K562 (cell line): ENCODE measurements around the gene ZNF296. TPM values are rescaled to one million over a fixed set of nuclear protein-coding genes. Genes with fewer than 3 reads are reported as not detected.

Experiments used
- ASH1L ChIP-seq: fragments of 450-650 bp; IDR thresholded peaks from 2 replicates; pipeline ENCODE4 v1.6.1; 2018; ENCODE audit warnings: borderline replicate concordance, mild to moderate bottlenecking, low read depth; ENCODE audit not compliant: partially characterized antibody
- ATF1 ChIP-seq, 2 experiments: fragments of 450-650 bp in 1 of 2; IDR thresholded peaks; 2 replicates each; pipeline ENCODE4 v1.6.1; 2016; ENCODE audit warnings: missing compliant biosample characterization in 1 of 2, missing genetic modification characterization in 1 of 2
- CBX8 ChIP-seq: fragments of 200-600 bp; sonication (generic); IDR thresholded peaks from 2 replicates; pipeline ENCODE4 v1.6.1; 2012; ENCODE audit warnings: borderline replicate concordance, mixed run types, low read depth, mild to moderate bottlenecking, moderate library complexity, mixed read lengths, low read length, control low read depth, inconsistent platforms; ENCODE audit not compliant: poor library complexity, severe bottlenecking; ENCODE audit errors: extremely low read depth
- DPF2 ChIP-seq: fragments of 450-650 bp; IDR thresholded peaks from 2 replicates; pipeline ENCODE4 v1.6.1; 2016
- EWSR1 ChIP-seq: fragments of 450-650 bp; IDR thresholded peaks from 2 replicates; pipeline ENCODE4 v1.6.1; 2018; ENCODE audit warnings: borderline replicate concordance, mild to moderate bottlenecking, low read depth, moderate library complexity; ENCODE audit not compliant: partially characterized antibody
- GATA2 ChIP-seq: sonication (generic); formaldehyde crosslinking; IDR thresholded peaks from 2 replicates; pipeline ENCODE4 v1.4.0; 2020; ENCODE audit warnings: mild to moderate bottlenecking, missing genetic modification reagents
- L3MBTL2 ChIP-seq: fragments of 450-650 bp; IDR thresholded peaks from 2 replicates; pipeline ENCODE4 v1.6.1; 2016; ENCODE audit warnings: mild to moderate bottlenecking, moderate library complexity
- MEF2A ChIP-seq: IDR thresholded peaks from 2 replicates; pipeline ENCODE4 v1.6.1; 2011; ENCODE audit warnings: low read depth, mild to moderate bottlenecking, low read length, moderate library complexity; ENCODE audit not compliant: control insufficient read depth
- NFIX ChIP-seq: fragments of 250-450 bp; sonication (Bioruptor Pico); IDR thresholded peaks from 2 replicates; pipeline ENCODE4 v1.4.0; 2020; ENCODE audit warnings: low read depth, mild to moderate bottlenecking, moderate library complexity
- SMARCB1 ChIP-seq: IDR thresholded peaks from 2 replicates; pipeline ENCODE4 v1.6.1; 2011; ENCODE audit warnings: improper control_type of control experiment, low read depth; ENCODE audit not compliant: insufficient read length
- SREBF2 ChIP-seq: sonication (generic); formaldehyde crosslinking; IDR thresholded peaks from 2 replicates; pipeline ENCODE4 v1.4.0; 2020; ENCODE audit warnings: mild to moderate bottlenecking, missing genetic modification reagents
- ZBTB17 ChIP-seq: fragments of 450-650 bp; formaldehyde crosslinking; IDR thresholded peaks from 2 replicates; pipeline ENCODE4 v1.4.0; 2020; ENCODE audit warnings: mild to moderate bottlenecking
- ZFP36 ChIP-seq: fragments of 150-350 bp; IDR thresholded peaks from 2 replicates; pipeline ENCODE4 v1.6.1; 2018; ENCODE audit warnings: low read length, low read depth; ENCODE audit not compliant: partially characterized antibody
- ZNF165 ChIP-seq: fragments of 250-450 bp; sonication (Bioruptor Pico); IDR thresholded peaks from 2 replicates; pipeline ENCODE4 v1.4.0; 2020; ENCODE audit warnings: borderline replicate concordance
- polyA plus RNA-seq, 8 experiments: library from polyadenylated mRNA; depleted of rRNA in 4 of 8; stranded (reverse) in 5 of 8; unstranded in 3 of 8; fragments of >200 nt; fragmentation: Nextera tagmentation in 2 of 8; fragmentation: Illumina TruSeq in 1 of 8; extraction: Ambion mirVana in 2 of 8; extraction: Trizol in 1 of 8; gene quantifications; 2 replicates each; pipeline versions ENCODE4 v1.2.1 to v1.2.3, GENCODE V29; 2011 to 2014; ENCODE audit warnings: inconsistent platforms in 1 of 8, missing spikeins in 1 of 8
- total RNA-seq, 7 experiments: library from RNA; depleted of rRNA in 6 of 7; stranded (reverse); fragments of >200 nt in 6 of 7; fragmentation: Illumina TruSeq in 2 of 7; extraction: Trizol in 2 of 7; gene quantifications; 2 replicates each; pipeline versions ENCODE4 v1.2.1 to v1.2.3, GENCODE V29; 2011 to 2021; ENCODE audit warnings: low replicate concordance in 1 of 7
- TF ChIP-seq, protein P1 (sequence below): fragments of 450-650 bp; conservative IDR thresholded peaks from 2 replicates; pipeline ENCODE4 v1.6.1; 2016; ENCODE audit warnings: missing genetic modification characterization, low read depth, mild to moderate bottlenecking, missing compliant biosample characterization, moderate library complexity
- TF ChIP-seq, protein P2 (sequence below): fragments of 250-450 bp; sonication (Bioruptor Pico); IDR thresholded peaks from 2 replicates; pipeline ENCODE4 v1.5.0; 2021; ENCODE audit warnings: mild to moderate bottlenecking, borderline replicate concordance
- TF ChIP-seq, protein P3 (sequence below): fragments of 200-800 bp; sonication (Bioruptor generic); IDR thresholded peaks from 2 replicates; pipeline ENCODE4 v1.6.1; 2017; ENCODE audit warnings: missing genetic modification characterization, missing compliant biosample characterization
- TF ChIP-seq, protein P4 (sequence below): sonication (generic); formaldehyde crosslinking; IDR thresholded peaks from 2 replicates; pipeline ENCODE4 v1.8.1; 2022; ENCODE audit warnings: missing genetic modification reagents

Gene ZNF296
- total and polyA plus RNA-seq, 9 of the 15 experiments (the other 6 are each of a cell fraction or from before 2014, with no cell fraction given) = 0.03 to 8.8 (median 0.47) TPM; not detected in 1

DNA sequence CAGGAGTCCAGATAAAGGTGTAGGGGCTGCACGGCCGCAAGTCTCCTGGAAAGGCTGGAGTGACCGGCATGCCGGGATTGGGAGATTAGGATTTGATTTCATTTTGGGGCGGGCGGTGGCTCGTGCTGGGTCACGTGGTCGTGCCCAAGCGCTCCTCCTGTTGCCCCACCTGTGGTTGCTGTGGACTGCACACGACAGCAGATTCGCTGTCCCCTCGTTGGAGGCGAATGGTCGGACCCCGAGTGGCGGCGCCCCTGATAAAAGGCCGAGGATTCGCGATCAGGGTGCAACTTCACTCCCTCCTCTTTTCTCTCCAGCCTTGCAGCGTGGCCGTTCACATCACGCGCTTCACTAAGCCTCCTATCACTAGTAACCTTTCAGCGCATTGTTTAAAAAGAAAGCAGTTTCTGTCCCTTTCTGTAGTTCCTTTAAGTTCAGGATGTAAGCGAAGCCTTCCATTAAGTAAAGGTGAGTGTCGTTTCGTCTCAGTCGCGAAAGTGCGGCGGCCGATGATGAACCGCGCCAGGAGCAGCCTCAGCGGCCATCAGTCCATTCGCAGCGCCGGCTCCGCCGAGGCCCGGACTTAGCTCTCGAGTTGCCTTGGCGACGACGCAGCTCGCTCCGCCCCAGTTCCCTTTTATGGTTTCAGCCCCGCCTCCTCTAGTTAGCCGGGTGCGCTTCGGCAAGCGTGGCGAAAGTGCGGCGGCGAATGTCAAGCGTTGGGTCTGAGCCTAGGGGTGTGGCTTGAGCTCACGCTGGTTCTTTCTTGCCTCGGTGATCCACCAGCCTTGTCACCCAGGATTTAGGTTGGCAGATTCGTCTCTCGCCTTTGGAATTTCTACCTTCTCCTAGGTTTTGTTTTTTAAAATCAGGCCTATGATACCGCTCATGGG is 15.0 kb upstream of the ZNF296 start (continued):
- TF ChIP-seq EWSR1 (no peak), SREBF2 (no peak), L3MBTL2 (no peak), MEF2A (no peak), ZFP36 (peak; percentile 32), DPF2 (no peak), ATF1 (CRISPR knock-in tag; IDR thresholded peaks at IDR 0.05) (no peak), ATF1 (tag; IDR thresholded peaks at IDR 0.05) (peak; percentile 62), SMARCB1 (no peak), GATA2 (CRISPR knock-in tag) (no peak), ZNF165 (CRISPR knock-in tag) (no peak), NFIX (no peak), ASH1L (no peak), ZBTB17 (CRISPR knock-in tag) (no peak), CBX8 (no peak)
- TF ChIP-seq, protein P1, sequence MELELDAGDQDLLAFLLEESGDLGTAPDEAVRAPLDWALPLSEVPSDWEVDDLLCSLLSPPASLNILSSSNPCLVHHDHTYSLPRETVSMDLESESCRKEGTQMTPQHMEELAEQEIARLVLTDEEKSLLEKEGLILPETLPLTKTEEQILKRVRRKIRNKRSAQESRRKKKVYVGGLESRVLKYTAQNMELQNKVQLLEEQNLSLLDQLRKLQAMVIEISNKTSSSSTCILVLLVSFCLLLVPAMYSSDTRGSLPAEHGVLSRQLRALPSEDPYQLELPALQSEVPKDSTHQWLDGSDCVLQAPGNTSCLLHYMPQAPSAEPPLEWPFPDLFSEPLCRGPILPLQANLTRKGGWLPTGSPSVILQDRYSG (tag) = no peak
- TF ChIP-seq, protein P2, sequence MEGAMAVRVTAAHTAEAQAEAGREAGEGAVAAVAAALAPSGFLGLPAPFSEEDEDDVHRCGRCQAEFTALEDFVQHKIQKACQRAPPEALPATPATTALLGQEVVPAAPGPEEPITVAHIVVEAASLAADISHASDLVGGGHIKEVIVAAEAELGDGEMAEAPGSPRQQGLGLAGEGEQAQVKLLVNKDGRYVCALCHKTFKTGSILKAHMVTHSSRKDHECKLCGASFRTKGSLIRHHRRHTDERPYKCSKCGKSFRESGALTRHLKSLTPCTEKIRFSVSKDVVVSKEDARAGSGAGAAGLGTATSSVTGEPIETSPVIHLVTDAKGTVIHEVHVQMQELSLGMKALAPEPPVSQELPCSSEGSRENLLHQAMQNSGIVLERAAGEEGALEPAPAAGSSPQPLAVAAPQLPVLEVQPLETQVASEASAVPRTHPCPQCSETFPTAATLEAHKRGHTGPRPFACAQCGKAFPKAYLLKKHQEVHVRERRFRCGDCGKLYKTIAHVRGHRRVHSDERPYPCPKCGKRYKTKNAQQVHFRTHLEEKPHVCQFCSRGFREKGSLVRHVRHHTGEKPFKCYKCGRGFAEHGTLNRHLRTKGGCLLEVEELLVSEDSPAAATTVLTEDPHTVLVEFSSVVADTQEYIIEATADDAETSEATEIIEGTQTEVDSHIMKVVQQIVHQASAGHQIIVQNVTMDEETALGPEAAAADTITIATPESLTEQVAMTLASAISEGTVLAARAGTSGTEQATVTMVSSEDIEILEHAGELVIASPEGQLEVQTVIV = no peak
- TF ChIP-seq, protein P3, sequence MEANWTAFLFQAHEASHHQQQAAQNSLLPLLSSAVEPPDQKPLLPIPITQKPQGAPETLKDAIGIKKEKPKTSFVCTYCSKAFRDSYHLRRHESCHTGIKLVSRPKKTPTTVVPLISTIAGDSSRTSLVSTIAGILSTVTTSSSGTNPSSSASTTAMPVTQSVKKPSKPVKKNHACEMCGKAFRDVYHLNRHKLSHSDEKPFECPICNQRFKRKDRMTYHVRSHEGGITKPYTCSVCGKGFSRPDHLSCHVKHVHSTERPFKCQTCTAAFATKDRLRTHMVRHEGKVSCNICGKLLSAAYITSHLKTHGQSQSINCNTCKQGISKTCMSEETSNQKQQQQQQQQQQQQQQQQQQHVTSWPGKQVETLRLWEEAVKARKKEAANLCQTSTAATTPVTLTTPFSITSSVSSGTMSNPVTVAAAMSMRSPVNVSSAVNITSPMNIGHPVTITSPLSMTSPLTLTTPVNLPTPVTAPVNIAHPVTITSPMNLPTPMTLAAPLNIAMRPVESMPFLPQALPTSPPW (CRISPR knock-in tag) = 0 out of 2 replicates have a peak, but pooled peaks have one; percentile 28
- TF ChIP-seq, protein P4, sequence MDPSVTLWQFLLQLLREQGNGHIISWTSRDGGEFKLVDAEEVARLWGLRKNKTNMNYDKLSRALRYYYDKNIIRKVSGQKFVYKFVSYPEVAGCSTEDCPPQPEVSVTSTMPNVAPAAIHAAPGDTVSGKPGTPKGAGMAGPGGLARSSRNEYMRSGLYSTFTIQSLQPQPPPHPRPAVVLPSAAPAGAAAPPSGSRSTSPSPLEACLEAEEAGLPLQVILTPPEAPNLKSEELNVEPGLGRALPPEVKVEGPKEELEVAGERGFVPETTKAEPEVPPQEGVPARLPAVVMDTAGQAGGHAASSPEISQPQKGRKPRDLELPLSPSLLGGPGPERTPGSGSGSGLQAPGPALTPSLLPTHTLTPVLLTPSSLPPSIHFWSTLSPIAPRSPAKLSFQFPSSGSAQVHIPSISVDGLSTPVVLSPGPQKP = no peak
